NCI-H526 (cell line): ENCODE measurements around the gene RRM1.
A peak's percentile ranks its signal among the peaks of the same experiment; 100 is the strongest.

Source experiments
- DNase-seq, 2 experiments: peaks; one replicate each; lab custom pipeline; 2025; lab: John Stamatoyannopoulos, UW

The RRM1 gene

DNA sequence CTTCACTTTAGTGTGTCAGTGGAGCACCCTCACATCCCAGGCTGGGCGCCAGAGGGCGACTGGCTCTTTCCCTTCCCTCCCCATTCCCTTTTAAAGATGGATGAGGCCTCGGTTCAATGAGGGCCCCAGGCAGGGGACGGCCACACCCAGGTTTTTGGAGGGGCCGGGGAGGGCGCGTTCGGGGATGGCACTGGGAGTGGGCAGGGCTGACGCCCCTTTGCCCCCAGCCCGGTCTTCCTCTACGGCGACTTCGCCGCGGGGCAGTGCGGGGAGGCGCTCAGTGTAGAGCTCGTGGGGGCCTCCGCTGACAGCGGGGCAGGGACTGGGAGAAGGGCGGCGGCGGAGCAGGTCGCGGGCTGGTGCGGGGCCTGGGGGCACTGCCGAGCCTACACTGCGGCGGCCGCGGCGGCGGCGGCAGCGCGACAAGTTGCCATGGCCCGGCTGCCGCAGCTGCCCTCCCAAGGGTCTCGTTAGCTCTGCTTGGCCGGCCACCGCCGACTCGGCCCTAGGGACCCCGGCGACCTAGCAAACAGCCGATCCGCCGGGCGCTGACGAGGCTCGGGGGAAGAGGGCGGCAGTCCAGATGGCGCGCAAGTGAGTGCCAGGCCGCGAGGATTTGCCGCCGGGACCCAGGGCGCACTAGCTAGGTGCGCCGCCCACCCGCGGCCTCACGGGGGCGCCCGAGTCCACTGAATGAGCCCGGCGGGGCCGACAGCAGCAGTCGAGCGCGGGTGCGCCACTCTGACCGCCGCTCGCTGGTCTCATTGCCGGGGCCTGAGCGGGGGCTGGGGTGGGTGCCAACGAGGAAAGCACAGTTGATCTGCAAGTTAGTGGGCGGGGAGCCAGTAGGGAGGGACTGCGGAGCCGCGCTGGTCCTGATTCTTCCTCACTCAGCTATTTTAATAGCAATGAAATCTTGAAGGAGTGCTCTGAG lies 92.7 kb downstream of the RRM1 start:
- peak; percentile 82 to 96 for DNase-seq
